NCI-H146 treated with DMSO at 0.1 percent for 48 hours (cell line): Measurements from ENCODE around the gene NMT2.

Experiments
- DNase-seq: peaks from one replicate; lab custom pipeline; 2025; ENCODE audit not compliant: unreplicated experiment; lab: John Stamatoyannopoulos, UW

The NMT2 gene

DNA sequence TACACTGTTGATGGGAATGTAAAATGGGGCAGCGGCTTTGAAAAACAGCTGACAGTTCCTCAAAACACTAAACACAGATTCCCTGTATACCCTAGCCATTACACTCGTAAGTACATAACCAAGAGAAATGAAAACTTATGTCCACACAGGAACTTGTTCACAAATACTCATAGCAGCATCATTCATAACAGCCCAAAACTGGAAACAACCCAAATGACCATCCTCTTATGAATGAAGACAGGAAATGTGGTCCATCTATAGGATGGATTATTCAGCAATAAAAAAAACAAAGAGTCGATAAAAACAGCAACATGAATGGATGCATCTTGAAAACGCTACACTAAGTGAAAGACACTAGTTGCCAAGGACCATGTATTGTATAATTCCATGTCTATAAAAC lies 23.7 kb downstream of the NMT2 start:
- no peak for DNase-seq

DNA sequence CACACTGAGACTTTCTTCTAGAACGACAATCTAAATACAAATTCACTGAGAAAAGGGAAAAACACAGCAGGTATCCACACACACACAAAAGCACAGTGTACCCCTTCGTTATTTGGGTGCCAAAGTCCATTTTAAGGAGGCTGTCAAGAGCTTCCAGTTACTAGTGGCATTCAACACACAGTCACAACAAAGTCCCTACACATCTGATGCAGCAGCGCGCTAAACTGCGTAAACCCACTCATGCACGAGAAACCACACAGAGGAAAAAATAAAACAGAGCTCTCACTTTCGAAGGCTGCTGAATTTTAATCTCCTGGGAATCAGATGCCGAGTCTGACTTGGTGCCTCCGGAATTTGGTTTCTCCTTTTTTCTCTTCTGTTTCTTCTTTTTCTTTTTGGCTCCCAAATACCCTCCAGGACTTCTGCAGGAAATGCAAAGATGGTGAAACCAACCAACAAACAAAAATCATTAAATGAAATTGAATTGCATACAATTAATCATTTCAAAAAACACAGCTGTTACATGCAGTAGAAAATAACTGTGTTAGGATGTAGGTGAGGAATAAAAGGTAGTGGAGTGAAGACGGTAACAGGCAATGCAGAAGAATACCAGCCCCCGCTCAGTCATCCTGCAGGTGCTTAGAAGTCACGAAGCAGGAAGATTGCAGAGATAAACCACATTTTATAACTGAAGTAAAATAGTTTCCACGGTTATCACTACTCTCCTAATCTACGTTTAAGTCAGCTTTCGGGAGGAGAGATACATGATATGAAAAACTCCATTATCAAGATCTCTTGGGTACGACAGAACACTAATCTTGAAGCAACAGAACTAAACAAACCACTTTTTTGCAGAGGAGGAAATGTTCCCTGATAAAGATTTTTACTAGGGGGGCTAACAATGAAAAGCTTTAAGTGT lies 27.1 kb downstream of the NMT2 start:
- peak; percentile 23 for DNase-seq

GRCh38 chr10:15140698-15141097 lies 27.8 kb downstream of the NMT2 start:
- DNase-seq, result no peak

DNA sequence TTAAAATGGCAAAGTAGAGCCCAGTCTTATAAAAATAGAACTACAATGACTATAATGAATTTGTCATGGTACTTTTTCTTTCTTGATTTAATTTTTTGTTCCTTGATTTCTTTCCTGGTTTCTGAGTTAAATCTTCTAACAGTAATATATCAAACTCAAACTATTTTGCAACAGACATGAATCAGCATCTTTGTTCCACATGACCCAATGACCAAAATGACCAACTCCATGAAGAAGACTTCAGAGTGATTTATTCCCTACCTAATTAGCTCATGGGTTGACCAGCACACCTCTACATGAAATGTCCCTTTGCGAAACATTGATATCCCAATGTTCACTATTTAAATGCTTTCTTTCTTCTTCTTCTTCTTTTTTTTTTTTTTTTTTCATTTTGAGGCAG lies 30.9 kb downstream of the NMT2 start:
- DNase-seq, result no peak

DNA sequence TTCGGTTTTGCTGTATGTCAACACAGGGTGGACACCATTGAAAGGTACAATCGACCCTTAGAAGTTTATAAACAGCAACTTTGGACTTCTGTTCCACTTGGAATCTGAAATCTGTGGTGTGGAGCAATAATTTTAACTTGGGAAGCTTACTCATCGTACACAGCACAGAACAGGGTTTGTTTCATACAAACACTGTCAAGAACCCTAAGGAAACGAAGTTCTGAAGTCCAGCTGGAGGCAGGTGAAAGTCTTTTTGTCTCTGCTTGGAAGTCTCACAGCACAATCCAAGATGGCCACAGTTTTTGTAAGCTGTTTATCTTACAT lies 31.5 kb downstream of the NMT2 start:
- DNase-seq, result no peak

DNA sequence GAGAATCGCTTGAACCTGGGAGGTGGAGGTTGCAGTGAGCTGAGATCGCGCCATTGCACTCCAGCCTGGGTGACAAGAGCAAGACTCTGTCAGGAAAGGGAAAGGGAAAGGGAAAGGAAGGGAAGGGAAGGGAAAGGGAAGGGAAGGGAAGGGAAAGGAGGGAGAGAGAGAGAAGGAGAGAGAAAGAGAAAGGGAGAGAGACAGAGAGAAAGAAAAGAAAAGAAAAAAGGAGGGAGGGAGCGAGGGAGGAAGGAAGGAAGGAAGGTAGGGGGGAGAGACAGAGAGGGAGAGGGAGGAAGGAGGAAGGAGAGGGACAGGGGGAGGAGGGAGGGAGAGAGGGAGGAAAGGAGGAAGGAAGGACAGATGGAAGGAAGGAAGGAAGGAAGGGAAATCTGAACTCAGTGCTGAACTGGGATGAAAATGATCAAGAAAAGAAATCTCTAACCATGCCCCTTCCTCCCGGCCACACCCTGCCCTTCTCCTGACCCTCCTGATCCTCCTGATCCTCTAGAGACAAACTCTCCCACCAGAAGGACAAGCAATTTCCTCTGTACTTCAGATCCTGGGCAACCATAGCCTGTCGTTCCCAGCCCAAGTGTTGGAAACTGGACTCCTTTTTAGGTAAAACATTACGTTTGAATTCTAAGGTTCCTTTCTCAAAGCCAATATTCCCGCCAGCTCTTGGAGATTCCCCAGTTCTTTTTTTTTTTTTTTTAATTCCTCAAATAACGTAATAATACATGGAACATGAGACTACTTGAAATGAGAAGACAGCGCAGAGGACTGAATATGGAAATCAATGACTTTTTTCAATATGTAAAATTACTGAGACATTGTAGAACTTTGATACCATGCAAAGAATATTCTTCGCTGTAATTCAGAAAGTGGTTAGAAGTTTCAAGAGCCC lies 32.1 kb downstream of the NMT2 start:
- DNase-seq, result no peak

GRCh38 chr10:15131330-15131729 lies 37.2 kb downstream of the NMT2 start:
- DNase-seq, result no peak

DNA sequence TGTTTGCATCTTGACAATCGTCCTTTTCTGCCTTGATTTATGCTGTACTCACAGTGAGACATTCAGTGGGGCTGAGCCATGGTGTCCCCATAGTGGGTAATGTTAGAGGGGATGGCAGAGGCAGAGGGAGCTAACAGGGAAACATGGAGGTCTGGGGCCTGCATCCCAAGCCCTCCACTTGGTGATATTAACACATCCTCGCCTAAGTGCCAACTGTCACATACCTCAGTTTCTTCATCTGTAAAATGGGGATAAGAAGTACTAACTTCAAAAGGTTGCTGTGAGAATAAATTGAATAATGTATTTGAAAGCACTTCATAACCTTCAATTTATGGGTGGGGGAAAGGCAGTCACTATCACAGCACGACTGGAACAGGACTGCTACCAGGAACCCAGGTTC lies 43.6 kb downstream of the NMT2 start:
- DNase-seq, result no peak

DNA sequence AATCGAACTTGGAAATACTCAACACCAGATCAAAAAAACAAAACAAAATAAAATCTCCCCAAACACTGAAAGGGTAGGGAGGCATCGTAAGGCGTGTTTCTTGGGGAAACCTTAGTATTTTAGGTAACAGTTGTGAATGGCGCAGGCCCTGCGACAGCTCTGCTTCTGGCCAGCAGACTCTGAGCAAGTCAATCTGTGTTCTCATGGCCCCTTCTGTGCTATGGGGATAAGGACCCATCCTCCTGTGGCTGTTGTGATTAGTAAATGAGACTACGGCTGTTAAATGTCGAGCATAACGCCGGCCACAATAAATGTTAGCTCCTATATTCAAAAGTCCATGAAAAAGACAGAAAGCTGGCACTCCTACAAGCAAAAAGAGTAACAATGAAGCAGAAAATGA lies 44.3 kb downstream of the NMT2 start:
- DNase-seq, result no peak

- no peak for DNase-seq
Observed at GRCh38 chr10:15123749-15124184, 44.7 kb downstream of the NMT2 start.

- no peak for DNase-seq
Observed at GRCh38 chr10:15122477-15123030, 45.9 kb downstream of the NMT2 start.

- DNase-seq, result no peak
Observed at GRCh38 chr10:15121707-15122106, 46.8 kb downstream of the NMT2 start.

GRCh38 chr10:15120523-15120922 lies 48.0 kb downstream of the NMT2 start:
- no peak for DNase-seq

DNA sequence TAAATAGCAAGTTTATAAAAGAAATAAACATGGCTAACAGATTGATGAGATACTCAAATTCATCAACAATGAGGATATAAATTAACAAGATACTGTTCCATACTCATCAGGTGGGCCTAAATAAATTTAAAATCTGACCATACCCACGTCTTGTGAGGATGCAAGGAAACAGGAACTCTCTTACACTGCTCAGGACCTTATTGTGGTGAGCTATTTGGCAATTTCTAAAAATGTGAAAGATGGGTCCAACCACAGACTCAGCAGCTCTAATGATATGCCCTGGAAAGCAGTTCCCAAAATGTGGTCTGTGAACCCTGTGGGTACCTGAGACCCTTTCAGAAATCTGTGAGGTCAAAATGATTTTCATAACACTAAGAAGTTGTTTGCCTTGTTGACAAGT lies 49.9 kb downstream of the NMT2 start:
- no peak for DNase-seq

DNA sequence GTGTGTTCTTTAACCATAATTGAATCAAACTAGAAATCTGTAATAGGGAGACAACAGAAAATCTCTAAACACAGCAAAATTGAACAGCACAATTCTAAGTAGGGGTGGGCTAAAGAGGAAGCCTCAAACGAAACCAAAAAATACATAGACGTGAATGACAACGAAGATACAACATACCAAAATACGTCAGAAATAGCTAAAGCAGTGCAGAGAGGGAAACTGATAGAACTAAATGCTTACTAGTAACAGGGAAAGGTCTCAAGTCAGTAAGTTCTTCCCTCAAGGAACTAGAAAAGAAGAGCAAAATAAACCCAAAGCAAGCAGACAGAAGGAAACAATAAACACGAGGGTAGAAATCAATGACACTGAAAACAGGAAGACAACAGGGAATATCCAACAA lies 52.3 kb downstream of the NMT2 start:
- no peak for DNase-seq

DNA sequence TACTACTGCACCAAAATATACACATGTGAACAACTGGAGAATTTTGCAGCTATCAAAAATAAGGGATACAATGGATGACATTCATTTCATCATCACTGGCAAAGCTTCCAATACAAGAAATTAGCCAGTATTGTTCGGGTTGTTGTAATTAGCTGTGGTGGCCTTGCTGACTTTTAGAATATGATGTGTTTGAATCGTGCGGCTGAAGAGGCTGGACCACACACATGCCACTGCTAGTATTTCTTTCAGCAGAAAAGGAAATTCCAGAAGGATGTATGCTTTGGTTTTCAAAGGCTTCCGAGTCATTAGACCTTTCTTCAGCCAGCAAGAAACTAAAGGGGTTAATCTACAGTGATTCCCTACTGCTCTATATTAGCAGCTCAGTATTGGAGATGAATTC lies 54.7 kb downstream of the NMT2 start:
- no peak for DNase-seq

DNA sequence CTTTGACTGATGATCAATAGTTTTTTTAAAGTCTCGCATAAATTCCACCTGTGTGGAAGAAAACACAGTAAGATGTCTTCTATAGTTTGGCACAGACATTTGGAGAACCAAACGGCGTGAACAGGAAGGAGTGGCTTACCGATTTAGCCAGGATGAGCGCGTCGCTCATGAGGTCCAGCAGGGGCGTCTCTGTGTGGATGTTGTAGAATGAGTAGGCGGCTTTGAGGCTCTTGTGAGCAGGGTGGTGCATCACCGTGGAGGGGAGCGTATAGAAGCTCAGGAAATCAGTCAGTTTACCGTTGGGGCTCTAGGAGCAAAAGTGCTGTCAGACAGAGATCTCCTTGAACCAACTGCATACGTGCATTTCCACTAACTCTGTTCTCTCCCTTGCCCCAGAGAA lies 55.8 kb downstream of the NMT2 start:
- DNase-seq, result no peak

DNA sequence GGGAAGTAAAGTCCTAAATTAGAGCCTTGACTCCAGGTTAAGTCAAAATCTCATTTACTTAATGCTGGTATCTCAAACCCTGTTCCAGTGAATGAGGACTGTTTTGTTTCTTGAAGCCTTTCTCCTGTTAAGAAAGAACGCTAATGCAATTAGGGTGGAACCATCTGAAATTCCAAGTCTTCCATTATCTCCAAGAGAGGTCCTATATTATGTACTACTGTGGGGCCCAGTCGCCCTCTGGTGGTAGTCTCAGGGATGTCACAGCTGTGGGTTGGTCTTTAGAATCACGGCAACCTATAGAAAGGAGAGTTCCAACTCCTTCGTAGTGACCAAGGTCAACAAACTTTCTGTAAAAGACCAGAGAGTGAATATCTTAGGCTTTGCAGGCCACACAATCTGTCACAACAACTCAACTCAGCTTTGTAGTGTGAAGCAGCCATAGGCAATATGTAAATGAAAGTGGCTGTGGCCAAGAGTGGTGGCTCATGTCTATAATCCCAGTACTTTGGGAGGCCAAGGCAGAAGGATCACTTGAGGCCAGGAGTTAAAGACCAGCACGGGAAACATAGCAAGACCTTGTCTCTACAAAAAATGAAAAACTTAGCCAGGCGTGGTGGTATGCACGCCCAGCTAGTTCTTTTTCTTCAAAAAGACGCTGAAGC lies 62.0 kb downstream of the NMT2 start:
- DNase-seq, result peak; percentile 74

- no peak for DNase-seq
Observed at GRCh38 chr10:15103513-15103912, 65.0 kb downstream of the NMT2 start.

- no peak for DNase-seq
Observed at GRCh38 chr10:15099886-15100285, 68.6 kb downstream of the NMT2 start.
